Measurements from ENCODE around the gene ARHGEF3.
A peak's percentile ranks its signal among the peaks of the same experiment; 100 is the strongest.

The ARHGEF3 gene

GRCh38 chr3:56801662-56802377, at the start of gene ARHGEF3:
TSS of gene ARHGEF3 (minus strand) at chr3:56801949. CDS start at chr3:56801798, 151 bp downstream.
- DNase-seq: peak; percentile 87

- DNase-seq: no peak
Observed at GRCh38 chr3:56849698-56850097, 47.9 kb upstream of the ARHGEF3 start.

GRCh38 chr3:56845505-56845904, 43.8 kb upstream of the ARHGEF3 start:
- DNase-seq: no peak

GRCh38 chr3:56844536-56844935, 42.8 kb upstream of the ARHGEF3 start:
- DNase-seq: no peak

- DNase-seq: no peak
Observed at GRCh38 chr3:56839784-56840715, 38.3 kb upstream of the ARHGEF3 start.

- no peak for DNase-seq
Observed at GRCh38 chr3:56838448-56838847, 36.7 kb upstream of the ARHGEF3 start.

- DNase-seq: no peak
Observed at GRCh38 chr3:56837196-56837955, 35.6 kb upstream of the ARHGEF3 start.

- no peak for DNase-seq
Observed at GRCh38 chr3:56836276-56837163, 34.8 kb upstream of the ARHGEF3 start.

GRCh38 chr3:56835650-56836227, 34.0 kb upstream of the ARHGEF3 start:
- no peak for DNase-seq

GRCh38 chr3:56833536-56833935, 31.8 kb upstream of the ARHGEF3 start:
- DNase-seq: no peak

GRCh38 chr3:56833022-56833421, 31.3 kb upstream of the ARHGEF3 start:
- DNase-seq: no peak

GRCh38 chr3:56831572-56831971, 29.8 kb upstream of the ARHGEF3 start:
- no peak for DNase-seq

- DNase-seq: no peak
Observed at GRCh38 chr3:56830884-56831283, 29.1 kb upstream of the ARHGEF3 start.

- no peak for DNase-seq
Observed at GRCh38 chr3:56829533-56829932, 27.8 kb upstream of the ARHGEF3 start.

GRCh38 chr3:56826831-56827722, 25.3 kb upstream of the ARHGEF3 start:
- DNase-seq: no peak

GRCh38 chr3:56825567-56826438, 24.1 kb upstream of the ARHGEF3 start:
- no peak for DNase-seq

GRCh38 chr3:56823984-56824703, 22.4 kb upstream of the ARHGEF3 start:
- no peak for DNase-seq

GRCh38 chr3:56823421-56823926, 21.7 kb upstream of the ARHGEF3 start:
- no peak for DNase-seq

- DNase-seq: no peak
Observed at GRCh38 chr3:56822501-56822900, 20.8 kb upstream of the ARHGEF3 start.

Measured in CD4-positive, alpha-beta T cell treated with Interleukin-17A for 4 hours (primary cell).